Brain microvascular endothelial cell (primary cell): Measurements from ENCODE around the gene BABAM2.

ENCODE experiments used
- DNase-seq: peaks from one replicate; pipeline ENCODE4 v3.0.0-alpha.2; 2020
- H3K27ac ChIP-seq: fragments of 250-450 bp; sonication (Bioruptor Pico); 2 replicates; pipeline ENCODE4 v1.5.1; 2020; ENCODE audit warnings: mild to moderate bottlenecking, moderate library complexity
- H3K27me3 ChIP-seq: fragments of 250-450 bp; sonication (Bioruptor Pico); replicated peaks from 2 replicates; pipeline ENCODE4 v1.5.1; 2020; ENCODE audit warnings: mild to moderate bottlenecking
- H3K36me3 ChIP-seq: fragments of 250-450 bp; sonication (Bioruptor Pico); replicated peaks from 2 replicates; pipeline ENCODE4 v1.5.1; 2020; ENCODE audit warnings: mild to moderate bottlenecking
- H3K4me3 ChIP-seq: 2 replicates; pipeline ENCODE4 v1.5.1; 2011; ENCODE audit warnings: low read depth, mild to moderate bottlenecking, control low read depth, low read length, moderate library complexity
- in situ Hi-C: cut with HindIII; loops from 2 replicates; pipeline ENCODE4 v1.10.0; 2017; ENCODE audit warnings: low sequenced_read_pairs, low pct_ligation_motif_present
- TF ChIP-seq, protein P1 (sequence below): IDR thresholded peaks from 2 replicates; pipeline ENCODE4 v1.5.1; 2011; ENCODE audit warnings: low read depth, mild to moderate bottlenecking, moderate library complexity, low read length, control low read depth, inconsistent platforms; ENCODE audit errors: missing control alignments

BABAM2 gene

DNA sequence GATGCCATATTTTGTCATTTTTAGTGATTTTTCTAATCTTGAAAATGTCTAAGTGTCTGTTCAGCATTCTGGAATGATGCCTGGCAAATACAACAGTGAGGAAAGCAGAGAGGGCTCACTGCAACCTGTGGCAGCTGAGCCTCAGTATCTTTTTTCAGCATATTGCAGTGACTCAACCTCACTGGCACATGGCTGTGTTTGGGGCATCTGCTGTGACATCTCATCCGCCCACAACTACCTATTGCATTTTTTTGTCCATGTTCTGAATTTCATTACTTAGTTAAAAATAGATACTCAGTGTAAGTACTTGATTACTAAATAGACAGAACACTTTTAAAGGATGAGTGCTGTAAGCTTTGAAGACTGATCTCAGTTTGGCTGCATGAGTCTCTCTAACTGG is 10.7 kb downstream of the BABAM2 start:
- Histone ChIP-seq H3K27me3 (no peaks in the 10 kb centered on the region), H3K36me3 (no peaks in the 10 kb centered on the region), H3K4me3 (no peak overlapping the region), H3K27ac (no peak overlapping the region)
- DNase-seq = no peak
- TF ChIP-seq, protein P1, sequence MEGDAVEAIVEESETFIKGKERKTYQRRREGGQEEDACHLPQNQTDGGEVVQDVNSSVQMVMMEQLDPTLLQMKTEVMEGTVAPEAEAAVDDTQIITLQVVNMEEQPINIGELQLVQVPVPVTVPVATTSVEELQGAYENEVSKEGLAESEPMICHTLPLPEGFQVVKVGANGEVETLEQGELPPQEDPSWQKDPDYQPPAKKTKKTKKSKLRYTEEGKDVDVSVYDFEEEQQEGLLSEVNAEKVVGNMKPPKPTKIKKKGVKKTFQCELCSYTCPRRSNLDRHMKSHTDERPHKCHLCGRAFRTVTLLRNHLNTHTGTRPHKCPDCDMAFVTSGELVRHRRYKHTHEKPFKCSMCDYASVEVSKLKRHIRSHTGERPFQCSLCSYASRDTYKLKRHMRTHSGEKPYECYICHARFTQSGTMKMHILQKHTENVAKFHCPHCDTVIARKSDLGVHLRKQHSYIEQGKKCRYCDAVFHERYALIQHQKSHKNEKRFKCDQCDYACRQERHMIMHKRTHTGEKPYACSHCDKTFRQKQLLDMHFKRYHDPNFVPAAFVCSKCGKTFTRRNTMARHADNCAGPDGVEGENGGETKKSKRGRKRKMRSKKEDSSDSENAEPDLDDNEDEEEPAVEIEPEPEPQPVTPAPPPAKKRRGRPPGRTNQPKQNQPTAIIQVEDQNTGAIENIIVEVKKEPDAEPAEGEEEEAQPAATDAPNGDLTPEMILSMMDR = no peak
- in situ Hi-C loops = no loop called here

DNA sequence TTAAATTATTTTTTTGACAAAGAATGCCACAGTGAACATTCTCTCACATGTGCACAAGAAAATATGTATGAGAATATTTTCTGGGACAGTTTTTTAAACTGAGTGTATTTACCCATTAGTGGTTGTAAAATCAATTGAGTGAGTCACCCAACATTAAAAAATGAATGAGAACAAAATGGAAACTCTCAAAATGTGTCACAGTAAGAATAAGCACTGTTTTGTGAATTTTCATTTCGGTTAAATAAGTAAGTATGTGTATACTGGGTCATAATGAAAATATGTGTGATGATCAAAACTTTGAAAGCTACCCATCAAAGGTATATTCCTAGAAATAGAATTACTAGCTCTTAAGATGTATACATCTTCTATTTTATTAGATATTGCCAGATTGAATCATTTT is 11.6 kb downstream of the BABAM2 start:
- no peak overlapping the region for H3K4me3 ChIP-seq
- no peak overlapping the region for H3K27ac ChIP-seq
- in situ Hi-C loops = no loop called here
- TF ChIP-seq, protein P1 = no peak
- H3K36me3 ChIP-seq = no peaks in the 10 kb centered on the region
- DNase-seq = no peak
- H3K27me3 ChIP-seq = no peaks in the 10 kb centered on the region

DNA sequence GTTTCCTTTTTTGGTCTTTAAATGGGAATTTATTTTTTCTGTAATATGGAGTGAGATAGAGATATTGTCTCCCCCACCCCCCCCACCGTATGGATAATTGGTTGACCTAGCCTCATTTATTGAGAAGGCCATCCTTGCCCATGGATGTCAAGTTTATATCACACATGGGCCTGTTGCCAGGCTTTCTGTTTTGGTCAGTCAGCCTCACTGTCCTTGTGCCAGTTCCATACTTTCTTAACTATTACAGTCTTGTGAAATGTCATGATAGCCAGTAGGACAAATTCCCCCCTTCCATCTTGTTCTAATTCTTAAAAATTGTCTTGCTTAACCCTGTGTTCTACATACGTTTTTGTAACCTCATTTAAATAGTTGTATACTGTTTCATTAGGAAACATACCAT is 12.5 kb downstream of the BABAM2 start:
- no peaks in the 10 kb centered on the region for H3K27me3 ChIP-seq
- H3K4me3 ChIP-seq = no peak overlapping the region
- no peaks in the 10 kb centered on the region for H3K36me3 ChIP-seq
- TF ChIP-seq, protein P1 = no peak
- no peak for DNase-seq
- H3K27ac ChIP-seq = no peak overlapping the region
- in situ Hi-C loops = no loop called here

DNA sequence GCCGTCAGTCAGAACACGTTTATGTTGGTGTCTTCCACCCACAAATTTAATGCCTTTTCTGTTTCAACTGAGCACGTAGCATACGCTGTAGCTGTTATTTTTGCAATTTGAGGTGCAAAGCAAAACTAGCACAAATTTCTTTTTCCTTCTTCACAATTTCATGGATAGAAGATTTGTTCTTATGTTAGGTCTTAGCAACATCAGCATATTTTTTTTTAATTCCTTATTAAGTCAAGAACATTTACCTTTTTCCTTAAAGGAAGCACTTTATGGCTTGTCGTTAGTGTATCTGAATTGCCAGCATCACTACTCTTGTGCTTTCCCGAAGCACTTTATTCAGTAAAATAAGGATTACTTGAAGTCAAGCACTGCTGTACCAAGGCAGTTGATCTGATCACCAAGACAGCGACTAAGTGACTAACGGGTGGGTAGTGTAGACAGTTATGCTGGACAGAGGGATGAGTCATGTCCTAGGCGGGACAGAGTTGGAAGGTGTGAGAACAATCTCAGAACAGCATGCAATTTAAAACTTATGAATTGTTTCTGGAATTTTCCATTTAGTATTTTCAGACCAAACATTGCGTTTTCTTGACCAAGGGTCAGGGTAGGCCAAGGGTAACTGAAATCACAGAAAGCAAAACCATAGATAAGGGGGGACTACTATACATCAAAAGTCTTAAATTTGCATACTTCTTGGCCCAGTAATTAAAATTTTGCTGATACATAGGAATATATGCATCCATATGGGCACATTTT is 13.3 kb downstream of the BABAM2 start:
- H3K27ac ChIP-seq = no peak overlapping the region

DNA sequence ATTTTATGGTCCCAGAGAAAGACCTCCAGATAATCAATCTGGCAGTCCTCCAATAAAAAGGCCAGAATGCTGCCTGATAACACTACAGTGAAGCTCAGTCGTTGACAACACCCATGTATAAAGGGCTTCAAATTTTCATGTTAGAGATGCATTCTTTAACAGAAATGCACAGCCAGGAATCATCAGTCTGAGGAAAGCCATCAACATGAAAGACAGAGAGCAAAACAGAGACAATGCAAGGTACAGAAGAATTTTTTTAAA is 13.8 kb downstream of the BABAM2 start:
- TF ChIP-seq, protein P1 = no peak
- Histone ChIP-seq H3K4me3 (no peak overlapping the region), H3K27ac (no peak overlapping the region), H3K36me3 (no peaks in the 10 kb centered on the region), H3K27me3 (no peaks in the 10 kb centered on the region)
- DNase-seq = no peak
- in situ Hi-C loops = no loop called here

More for the DNA sequence above, 13.3 kb downstream of the BABAM2 start:
- H3K36me3 ChIP-seq = no peaks in the 10 kb centered on the region
- H3K27me3 ChIP-seq = no peaks in the 10 kb centered on the region
- in situ Hi-C loops = no loop called here
- H3K4me3 ChIP-seq = no peak overlapping the region
- peak; percentile 83 for DNase-seq
- TF ChIP-seq, protein P1 = no peak

DNA sequence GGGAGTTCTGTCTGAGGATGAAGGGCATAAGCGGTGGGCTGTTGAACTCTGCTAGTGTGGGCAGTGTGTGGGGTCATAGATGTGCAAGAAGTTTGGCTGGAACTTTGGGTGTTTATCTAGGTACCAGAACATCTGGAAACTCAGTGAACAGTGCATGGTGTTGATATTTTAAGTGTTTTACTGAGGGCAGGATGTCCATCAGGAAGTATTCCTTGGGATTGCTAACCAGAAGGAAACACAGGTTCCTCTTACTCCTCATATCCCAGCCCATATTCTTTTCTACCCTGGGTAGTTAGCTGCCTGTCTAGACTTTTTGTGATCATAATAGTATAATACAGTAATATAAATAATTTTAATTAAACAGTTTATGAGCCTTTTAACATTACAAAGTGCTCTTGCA is 15.5 kb downstream of the BABAM2 start:
- DNase-seq = no peak
- Histone ChIP-seq H3K4me3 (no peak overlapping the region), H3K27me3 (no peaks in the 10 kb centered on the region), H3K36me3 (no peaks in the 10 kb centered on the region), H3K27ac (no peak overlapping the region)
- in situ Hi-C loops = no loop called here
- TF ChIP-seq, protein P1 = no peak
